ENCODE data around the gene B4GALT5.
"Not testable (repeated sequence)": the region's sequence is repeated elsewhere in the genome, so short reads cannot be mapped to it uniquely, and the experiment has no call there.

The B4GALT5 gene, protein sequence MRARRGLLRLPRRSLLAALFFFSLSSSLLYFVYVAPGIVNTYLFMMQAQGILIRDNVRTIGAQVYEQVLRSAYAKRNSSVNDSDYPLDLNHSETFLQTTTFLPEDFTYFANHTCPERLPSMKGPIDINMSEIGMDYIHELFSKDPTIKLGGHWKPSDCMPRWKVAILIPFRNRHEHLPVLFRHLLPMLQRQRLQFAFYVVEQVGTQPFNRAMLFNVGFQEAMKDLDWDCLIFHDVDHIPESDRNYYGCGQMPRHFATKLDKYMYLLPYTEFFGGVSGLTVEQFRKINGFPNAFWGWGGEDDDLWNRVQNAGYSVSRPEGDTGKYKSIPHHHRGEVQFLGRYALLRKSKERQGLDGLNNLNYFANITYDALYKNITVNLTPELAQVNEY

DNA sequence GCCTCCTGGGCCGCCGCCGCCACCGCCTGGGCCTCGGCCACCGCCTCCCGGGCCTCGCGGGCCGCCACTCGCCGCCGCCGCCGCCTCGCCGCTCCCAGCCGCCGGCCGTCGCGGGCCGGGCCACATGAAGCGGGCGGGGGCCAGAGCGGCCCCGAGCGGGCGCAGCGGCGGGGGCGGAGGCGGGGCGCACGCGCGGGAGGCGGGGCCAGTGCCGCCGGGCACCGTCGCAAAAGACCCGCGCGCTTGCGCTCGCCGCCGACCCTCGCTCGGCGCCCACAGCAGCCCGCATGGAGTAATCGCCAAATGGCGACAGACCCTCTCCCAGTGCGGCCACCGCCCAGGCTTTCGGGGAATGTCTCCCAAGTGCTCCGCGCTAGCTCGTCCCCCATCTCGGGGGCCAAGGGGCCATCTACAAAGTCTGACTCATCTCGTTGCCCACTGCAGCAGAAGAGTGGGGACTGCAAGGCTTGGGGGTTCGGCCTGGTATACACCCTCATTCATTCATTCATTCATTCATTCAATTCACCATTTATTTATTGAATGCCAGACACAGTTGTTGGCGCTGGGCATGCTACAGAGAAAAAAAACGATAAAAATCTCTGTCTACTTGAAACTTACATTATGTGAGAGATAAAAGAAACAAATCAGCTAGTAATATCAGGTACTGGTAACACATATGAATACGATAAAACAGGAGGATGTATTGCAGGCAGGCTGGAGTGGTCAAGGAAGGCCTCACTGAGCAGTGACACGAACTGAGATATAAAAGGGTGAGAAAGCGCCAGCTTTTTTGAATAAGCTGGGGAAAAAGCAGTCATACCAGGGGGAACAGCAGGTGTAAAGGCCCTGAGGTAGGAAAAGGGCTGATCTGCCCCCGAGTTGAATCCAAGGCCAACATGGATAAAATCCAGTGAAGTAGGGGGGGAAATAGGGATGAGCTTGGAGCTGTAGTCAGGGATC, at the start of gene B4GALT5:
TSS of gene B4GALT5 (minus strand) at position 126 of the 960 bp plus-strand sequence. CDS start 188 bp downstream, outside the sequence.
- peak; percentile 89 for DNase-seq (ENCODE audit: low spot score)
- in situ Hi-C loops (cut with MboI; ENCODE audit: low sequenced_read_pairs, unreplicated experiment), result no loop called here
- TF ChIP-seq, protein P1, sequence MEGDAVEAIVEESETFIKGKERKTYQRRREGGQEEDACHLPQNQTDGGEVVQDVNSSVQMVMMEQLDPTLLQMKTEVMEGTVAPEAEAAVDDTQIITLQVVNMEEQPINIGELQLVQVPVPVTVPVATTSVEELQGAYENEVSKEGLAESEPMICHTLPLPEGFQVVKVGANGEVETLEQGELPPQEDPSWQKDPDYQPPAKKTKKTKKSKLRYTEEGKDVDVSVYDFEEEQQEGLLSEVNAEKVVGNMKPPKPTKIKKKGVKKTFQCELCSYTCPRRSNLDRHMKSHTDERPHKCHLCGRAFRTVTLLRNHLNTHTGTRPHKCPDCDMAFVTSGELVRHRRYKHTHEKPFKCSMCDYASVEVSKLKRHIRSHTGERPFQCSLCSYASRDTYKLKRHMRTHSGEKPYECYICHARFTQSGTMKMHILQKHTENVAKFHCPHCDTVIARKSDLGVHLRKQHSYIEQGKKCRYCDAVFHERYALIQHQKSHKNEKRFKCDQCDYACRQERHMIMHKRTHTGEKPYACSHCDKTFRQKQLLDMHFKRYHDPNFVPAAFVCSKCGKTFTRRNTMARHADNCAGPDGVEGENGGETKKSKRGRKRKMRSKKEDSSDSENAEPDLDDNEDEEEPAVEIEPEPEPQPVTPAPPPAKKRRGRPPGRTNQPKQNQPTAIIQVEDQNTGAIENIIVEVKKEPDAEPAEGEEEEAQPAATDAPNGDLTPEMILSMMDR (IDR thresholded peaks at IDR 0.05; ENCODE audit: borderline replicate concordance, control extremely low read depth, extremely low read depth, insufficient read depth, missing control alignments), result no peak

DNA sequence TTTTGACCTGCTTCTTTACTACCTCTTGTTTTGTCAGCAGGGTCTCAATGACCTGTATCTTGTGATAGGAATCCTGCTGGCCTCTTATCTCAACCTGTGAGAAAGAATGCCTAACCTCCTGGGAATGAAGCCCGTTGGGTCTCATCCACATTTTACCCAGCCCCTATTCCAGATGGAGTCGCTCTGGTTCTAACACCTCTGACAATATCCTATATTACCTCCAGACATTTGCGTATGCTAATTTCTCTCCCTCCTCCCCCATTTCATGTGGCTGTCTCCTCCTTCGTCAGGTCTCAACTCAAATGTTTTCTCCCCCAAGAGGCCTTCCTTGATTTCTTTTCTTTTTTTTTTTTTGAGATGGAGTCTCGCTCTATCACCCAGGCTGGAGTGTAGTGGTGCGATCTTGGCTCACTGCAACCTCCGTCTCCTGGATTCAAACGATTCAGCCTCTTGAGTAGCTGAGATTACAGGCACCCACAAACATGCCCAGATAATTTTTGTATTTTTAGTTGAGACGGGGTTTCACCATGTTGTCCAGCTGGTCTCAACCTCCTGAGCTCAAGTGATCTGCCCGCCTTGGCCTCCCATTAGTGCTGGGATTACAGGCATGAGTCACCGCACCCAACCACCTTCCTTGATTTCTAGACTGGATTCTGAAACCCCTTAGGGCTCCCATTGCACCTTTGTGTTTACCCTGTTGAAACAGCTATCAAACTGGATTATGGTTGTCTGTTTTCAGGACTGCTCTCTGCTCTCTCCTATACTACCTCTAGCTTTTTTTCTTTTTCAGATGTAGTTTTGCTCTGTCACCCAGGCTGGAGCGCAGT, 49.5 kb upstream of the B4GALT5 start:
- TF ChIP-seq, protein P1 (IDR thresholded peaks at IDR 0.05; ENCODE audit: borderline replicate concordance, control extremely low read depth, extremely low read depth, insufficient read depth, missing control alignments), result no peak
- no peak for DNase-seq (ENCODE audit: low spot score)
- in situ Hi-C loops (cut with MboI; ENCODE audit: low sequenced_read_pairs, unreplicated experiment), result no loop called here

DNA sequence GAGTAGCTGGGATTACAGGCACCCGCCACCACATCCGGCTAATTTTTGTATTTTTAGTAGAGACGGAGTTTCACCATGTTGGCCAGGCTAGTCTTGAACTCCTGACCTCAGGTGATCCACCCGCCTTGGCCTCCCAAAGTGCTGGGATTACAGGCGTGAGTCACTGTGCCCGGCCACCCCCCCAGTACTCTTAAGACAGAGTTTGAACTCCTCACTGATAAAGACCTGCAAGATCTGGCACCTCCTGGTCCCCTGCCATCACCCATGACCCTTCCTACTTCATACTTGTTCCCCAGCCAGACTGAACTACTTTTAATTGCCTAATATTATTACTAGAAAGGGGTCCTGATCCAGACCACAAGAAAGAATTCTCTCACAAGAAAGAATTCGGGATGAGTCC, 48.2 kb upstream of the B4GALT5 start:
- in situ Hi-C loops (cut with MboI; ENCODE audit: low sequenced_read_pairs, unreplicated experiment); DNase-seq (ENCODE audit: low spot score): not testable (repeated sequence)

DNA sequence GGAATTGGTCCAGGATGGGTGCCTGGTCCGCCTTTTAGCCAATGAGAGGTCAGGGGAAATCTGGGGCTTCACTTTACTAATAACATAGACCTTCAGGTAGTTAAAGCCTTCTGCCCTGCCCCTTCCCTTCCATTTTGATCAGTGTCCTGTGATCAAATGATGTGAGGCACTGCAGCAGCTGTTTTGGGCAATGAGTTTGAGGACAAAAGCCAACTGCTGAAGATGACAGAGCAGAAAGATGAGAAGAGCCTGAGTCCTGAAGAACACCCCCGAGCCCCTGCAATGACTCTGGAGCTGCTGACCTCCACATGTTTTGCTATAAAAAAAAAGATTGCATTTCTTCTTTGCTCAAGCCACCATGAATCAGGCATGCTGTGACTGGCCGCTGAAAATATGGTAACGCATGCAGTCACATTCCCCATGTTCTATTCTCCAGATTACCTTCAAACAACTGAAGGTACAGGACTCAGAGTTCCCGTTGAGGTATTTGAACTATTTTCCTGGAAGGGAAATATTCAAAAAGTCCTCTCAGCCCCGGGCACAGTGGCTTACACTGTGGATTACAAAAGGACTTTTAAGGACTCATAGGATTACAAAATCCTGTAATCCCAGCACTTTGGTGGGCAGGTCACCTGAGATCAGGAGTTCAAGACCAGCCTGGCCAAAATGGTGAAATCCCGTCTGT, 45.7 kb upstream of the B4GALT5 start:
- in situ Hi-C loops (cut with MboI; ENCODE audit: low sequenced_read_pairs, unreplicated experiment), result no loop called here
- DNase-seq (ENCODE audit: low spot score), result no peak
- TF ChIP-seq, protein P1 (IDR thresholded peaks at IDR 0.05; ENCODE audit: borderline replicate concordance, control extremely low read depth, extremely low read depth, insufficient read depth, missing control alignments), result no peak

DNA sequence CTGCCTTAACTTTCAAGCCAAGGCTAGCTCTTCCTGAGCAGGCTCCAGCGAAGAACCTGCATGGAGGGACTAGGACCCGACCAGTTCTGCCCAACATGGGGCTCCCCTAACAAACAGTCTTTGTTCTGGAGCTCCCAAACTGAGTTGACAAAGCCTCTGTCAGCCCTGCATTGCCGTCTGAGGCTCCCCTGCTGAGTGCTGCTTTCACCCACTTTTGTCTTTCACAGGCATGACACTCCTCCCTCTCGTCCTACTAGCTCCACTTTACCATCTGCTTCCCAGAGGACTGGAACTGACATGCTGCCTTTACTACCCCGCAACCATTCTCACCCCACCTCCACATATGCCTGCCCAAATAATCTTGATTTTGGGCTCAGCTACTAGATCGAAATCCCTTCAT, 45.1 kb upstream of the B4GALT5 start:
- in situ Hi-C loops (cut with MboI; ENCODE audit: low sequenced_read_pairs, unreplicated experiment), result no loop called here
- no peak for DNase-seq (ENCODE audit: low spot score)
- TF ChIP-seq, protein P1 (IDR thresholded peaks at IDR 0.05; ENCODE audit: borderline replicate concordance, control extremely low read depth, extremely low read depth, insufficient read depth, missing control alignments), result no peak

DNA sequence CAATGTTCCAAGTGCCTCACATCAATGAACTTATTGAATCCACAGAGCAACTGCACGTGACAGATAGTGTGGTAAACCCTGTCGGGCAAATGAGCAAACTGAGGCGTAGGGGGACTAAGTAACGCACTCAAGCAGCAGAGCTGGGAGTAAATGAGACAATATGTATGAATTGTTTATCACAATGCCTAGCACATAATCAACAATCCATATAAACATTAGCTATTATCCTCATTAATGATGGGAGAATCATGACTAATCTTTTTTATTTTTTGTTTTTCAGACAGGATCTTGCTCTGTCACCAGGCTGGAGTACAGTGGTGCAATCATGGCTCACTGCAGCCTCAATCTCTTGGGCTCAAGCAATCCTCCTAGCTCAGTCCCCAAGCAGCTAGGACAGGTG, 43.9 kb upstream of the B4GALT5 start:
- TF ChIP-seq, protein P1 (IDR thresholded peaks at IDR 0.05; ENCODE audit: borderline replicate concordance, control extremely low read depth, extremely low read depth, insufficient read depth, missing control alignments), result no peak
- in situ Hi-C loops (cut with MboI; ENCODE audit: low sequenced_read_pairs, unreplicated experiment), result no loop called here
- DNase-seq (ENCODE audit: low spot score), result no peak
